NB4 (cell line): ENCODE data around the gene AFMID.

Experiments used
- DNase-seq: peaks from one replicate; pipeline ENCODE4 v3.0.0; 2010; ENCODE audit warnings: low read depth
- H3K4me3 ChIP-seq: one replicate; pipeline ENCODE4 v1.5.1; 2011; ENCODE audit warnings: mild to moderate bottlenecking, low read depth, low read length, moderate library complexity
- MAX ChIP-seq: IDR thresholded peaks from 2 replicates; pipeline ENCODE4 v1.6.1; 2011; ENCODE audit warnings: low read depth, low read length
- MYC ChIP-seq: IDR thresholded peaks from 2 replicates; pipeline ENCODE4 v1.6.1; 2011; ENCODE audit warnings: low read depth, low read length
- POLR2A ChIP-seq: IDR thresholded peaks from 2 replicates; pipeline ENCODE4 v1.6.1; 2011; ENCODE audit warnings: mild to moderate bottlenecking; ENCODE audit not compliant: insufficient read length; ENCODE audit errors: extremely low read depth
- TF ChIP-seq, protein P1 (sequence below): IDR thresholded peaks from one replicate; pipeline ENCODE4 v1.5.1; 2012; ENCODE audit warnings: low read depth, low read length

AFMID gene

GRCh38 chr17:78146471-78146869 lies 40.7 kb upstream of the AFMID start:
- DNase-seq: no peak
- TF ChIP-seq, protein P1, sequence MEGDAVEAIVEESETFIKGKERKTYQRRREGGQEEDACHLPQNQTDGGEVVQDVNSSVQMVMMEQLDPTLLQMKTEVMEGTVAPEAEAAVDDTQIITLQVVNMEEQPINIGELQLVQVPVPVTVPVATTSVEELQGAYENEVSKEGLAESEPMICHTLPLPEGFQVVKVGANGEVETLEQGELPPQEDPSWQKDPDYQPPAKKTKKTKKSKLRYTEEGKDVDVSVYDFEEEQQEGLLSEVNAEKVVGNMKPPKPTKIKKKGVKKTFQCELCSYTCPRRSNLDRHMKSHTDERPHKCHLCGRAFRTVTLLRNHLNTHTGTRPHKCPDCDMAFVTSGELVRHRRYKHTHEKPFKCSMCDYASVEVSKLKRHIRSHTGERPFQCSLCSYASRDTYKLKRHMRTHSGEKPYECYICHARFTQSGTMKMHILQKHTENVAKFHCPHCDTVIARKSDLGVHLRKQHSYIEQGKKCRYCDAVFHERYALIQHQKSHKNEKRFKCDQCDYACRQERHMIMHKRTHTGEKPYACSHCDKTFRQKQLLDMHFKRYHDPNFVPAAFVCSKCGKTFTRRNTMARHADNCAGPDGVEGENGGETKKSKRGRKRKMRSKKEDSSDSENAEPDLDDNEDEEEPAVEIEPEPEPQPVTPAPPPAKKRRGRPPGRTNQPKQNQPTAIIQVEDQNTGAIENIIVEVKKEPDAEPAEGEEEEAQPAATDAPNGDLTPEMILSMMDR: no peak
- TF ChIP-seq MYC: no peak
- no peak for TF ChIP-seq MAX
- no peak for TF ChIP-seq POLR2A
- H3K4me3 ChIP-seq: no peak overlapping the region

DNA sequence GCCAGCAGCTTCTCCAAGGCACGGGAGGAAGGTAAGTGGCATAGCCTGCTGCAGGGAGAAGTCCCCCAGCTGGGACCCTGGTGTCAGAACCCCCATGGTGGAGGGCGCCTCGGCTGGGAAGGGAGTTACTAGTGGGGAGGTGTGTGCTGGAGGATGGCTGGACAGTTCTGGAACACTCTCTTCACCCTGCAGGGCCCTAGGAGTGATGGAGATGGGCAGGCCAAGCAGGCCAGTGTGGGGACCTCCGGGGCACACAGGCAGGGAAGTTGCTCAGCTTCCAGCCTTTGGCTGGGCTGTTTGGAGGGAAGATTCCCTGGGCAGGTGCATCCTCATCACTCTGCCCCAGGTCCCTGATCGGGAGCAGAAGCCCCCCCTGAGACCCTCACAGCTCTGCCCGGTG lies 40.3 kb upstream of the AFMID start:
- DNase-seq: no peak
- no peak overlapping the region for H3K4me3 ChIP-seq
- no peak for TF ChIP-seq MYC
- TF ChIP-seq, protein P1: no peak
- no peak for TF ChIP-seq POLR2A
- no peak for TF ChIP-seq MAX

DNA sequence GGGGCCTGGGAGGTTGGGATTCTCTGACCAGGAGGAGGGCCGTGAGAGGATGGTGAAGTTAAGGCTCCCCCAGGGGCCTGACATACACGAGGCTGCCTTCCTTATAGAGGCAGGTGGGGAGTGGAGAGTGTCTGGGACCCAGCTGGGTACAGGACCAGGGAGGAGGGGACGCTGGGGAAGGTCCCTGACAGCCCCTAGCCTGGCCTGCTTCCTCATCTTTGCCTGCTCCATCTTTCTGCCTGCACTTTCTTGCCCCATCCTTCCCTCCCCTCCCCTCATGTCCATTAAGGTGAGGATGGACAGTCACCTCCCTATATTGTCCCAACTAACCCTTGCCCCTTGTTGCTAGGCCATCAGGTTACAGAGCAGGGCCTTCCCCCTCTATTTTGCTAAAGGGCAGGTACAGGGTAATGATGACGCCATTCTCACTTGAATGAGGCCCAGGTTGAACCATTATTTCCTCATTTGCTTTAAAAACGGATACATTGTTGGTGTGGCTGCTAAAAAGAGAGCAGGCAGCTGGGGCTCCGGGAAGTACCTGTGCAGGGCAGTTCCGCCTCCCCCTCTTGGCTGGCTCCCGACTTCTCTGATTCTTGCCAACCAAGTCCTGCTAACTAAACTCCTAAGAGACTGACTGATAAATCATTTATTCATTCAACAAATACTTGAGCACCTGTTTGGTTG lies 39.7 kb upstream of the AFMID start:
- H3K4me3 ChIP-seq: no peak overlapping the region
- TF ChIP-seq, protein P1: no peak
- TF ChIP-seq POLR2A (no peak), MAX (no peak), MYC (no peak)
- no peak for DNase-seq

DNA sequence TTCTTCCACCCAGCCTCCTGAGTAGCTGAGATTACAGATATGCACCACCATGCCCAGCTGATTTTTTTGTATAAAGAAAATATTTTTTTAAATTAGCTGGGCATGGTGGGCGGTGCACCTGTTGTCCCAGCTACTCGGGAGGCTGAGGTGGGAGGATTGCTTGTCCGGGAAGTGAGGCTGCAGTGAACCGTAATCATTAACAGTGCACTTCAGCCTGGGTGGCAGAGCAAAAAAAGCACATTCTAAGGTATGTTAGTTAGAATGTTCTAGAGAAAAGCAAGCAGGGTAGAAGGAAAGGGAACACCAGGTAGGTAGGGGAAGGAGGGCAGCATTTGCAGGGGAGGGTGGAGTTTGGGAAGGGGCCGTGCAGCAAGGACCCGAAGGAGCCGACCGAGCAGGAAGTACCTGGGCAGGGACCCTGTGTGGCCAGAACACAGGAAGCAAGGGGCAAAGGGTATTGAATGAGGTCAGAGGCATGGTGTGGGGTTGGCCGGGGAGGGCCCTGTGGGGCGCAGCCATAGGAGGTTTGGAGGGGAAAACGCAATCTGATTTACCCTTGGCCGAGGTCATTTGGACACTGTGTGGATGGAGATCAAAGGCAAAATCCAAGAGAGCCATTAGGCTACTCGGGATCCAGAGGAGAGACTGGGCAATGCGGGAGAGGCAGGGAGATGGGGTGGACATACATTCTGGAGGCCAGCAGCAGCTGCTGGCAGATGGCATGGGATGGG lies 38.7 kb upstream of the AFMID start:
- H3K4me3 ChIP-seq: no peak overlapping the region
- TF ChIP-seq POLR2A (no peak), MYC (no peak), MAX (no peak)
- TF ChIP-seq, protein P1: no peak
- DNase-seq: no peak

DNA sequence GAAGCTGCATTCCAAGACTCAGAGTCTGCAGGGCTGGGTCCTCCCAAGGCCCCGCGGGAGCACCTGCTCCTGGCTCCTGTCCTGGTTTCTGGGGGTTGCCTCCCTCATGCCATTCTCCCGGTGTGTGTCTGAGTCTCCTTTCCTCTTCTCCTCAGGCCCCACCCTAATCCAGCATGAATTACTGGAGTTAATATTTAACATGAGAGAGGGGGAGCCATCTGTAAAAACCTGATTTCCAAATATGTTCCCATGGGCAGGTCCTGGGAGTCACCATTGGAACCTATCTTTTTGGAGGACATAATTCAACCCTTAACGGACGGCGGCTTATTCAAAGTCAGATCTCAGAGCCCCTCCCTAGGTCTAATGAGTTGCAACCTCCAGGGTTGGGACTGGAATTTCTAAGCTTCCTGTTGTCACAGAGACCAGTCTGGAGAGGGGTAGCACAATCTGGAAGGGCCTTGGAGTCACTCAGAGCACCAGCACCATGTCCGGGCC lies 35.6 kb upstream of the AFMID start:
- no peak for DNase-seq
- TF ChIP-seq MAX: no peak
- TF ChIP-seq MYC: no peak
- no peak overlapping the region for H3K4me3 ChIP-seq
